Measurements from ENCODE around the gene SEPTIN11. TPM values are rescaled to one million over a fixed set of nuclear protein-coding genes. Genes with fewer than 3 reads are reported as not detected.

Gene SEPTIN11
- total and polyA plus RNA-seq, 2 of the 4 experiments (the other 2 are of a cell fraction), result 267 to 573 TPM

GRCh38 chr4:76950956-76951671 lies 1.6 kb downstream of the SEPTIN11 start:
- H3K4ac ChIP-seq (ENCODE audit: low read depth, low read length), result peak overlapping the region; percentile 80
- peaks cover 15% of the 10 kb centered on the region for H3K9me1 ChIP-seq (ENCODE audit: insufficient read depth, low read length)
- peak; percentile 52 for DNase-seq
- H3K9me3 ChIP-seq (ENCODE audit: control insufficient read depth, insufficient read depth, low read length), result no peaks in the 10 kb centered on the region
- H2AK9ac ChIP-seq (replicated peaks; ENCODE audit: low read depth, low read length, poor library complexity), result peak overlapping the region; percentile 12
- H3K4me2 ChIP-seq (ENCODE audit: low read depth, low read length), result peak overlapping the region; percentile 92
- peak overlapping the region; percentile 90 for H2AFZ ChIP-seq (replicated peaks; ENCODE audit: low read length, poor library complexity)
- peaks cover 0 to 54% of the 10 kb centered on the region in 2 experiments; a peak in 3 of 4 replicates for H3K79me1 ChIP-seq (ENCODE audit: low read depth in 1 of 2, low read length in 2 of 2)
- no peak overlapping the region for H2BK20ac ChIP-seq (ENCODE audit: low read depth, low read length)
- peak overlapping the region; percentile 74 for H3K27ac ChIP-seq (ENCODE audit: insufficient read depth, low read length)
- no peak for TF ChIP-seq MAZ (IDR thresholded peaks at IDR 0.05; ENCODE audit: borderline replicate concordance, low read depth, low read length)
- no peak for TF ChIP-seq NFE2L2 (IDR thresholded peaks at IDR 0.05; ENCODE audit: low read depth, low read length)
- TF ChIP-seq CHD1 (IDR thresholded peaks at IDR 0.05; ENCODE audit: low read depth, low read length), result 0 out of 2 replicates have a peak, but pooled peaks have one; percentile 54
- no peak for TF ChIP-seq POLR2A (IDR thresholded peaks at IDR 0.05; ENCODE audit: low read depth, low read length)
- TF ChIP-seq MXI1 (IDR thresholded peaks at IDR 0.05; ENCODE audit: borderline replicate concordance, low read depth, low read length), result no peak
- no peak for TF ChIP-seq BHLHE40 (IDR thresholded peaks at IDR 0.05; ENCODE audit: low read depth, low read length)
- H2BK120ac ChIP-seq (ENCODE audit: low read depth, low read length), result peak overlapping the region; percentile 58
- POLR2A ChIA-PET (ENCODE audit: unreplicated experiment), result interaction anchor here (0.7 to 1.0 kb wide), 5 partner anchors 37 to 380 kb away, joined by 3 to 11 read pairs (median 3); no protein-coding TSS in a partner anchor
- peak overlapping the region; percentile 90 for H3K14ac ChIP-seq (replicated peaks; ENCODE audit: low read depth, low read length)
- 0 out of 2 replicates have a peak overlapping the region, but pooled peaks have one; percentile 3 for H2AK5ac ChIP-seq (ENCODE audit: low read depth, low read length)
- H4K5ac ChIP-seq (ENCODE audit: low read depth, low read length), result 0 out of 2 replicates have a peak overlapping the region, but pooled peaks have one; percentile 0
- H2BK5ac ChIP-seq (ENCODE audit: low read depth, low read length, poor library complexity, severe bottlenecking), result peak overlapping the region; percentile 51
- peak overlapping the region; percentile 57 for H3K4me3 ChIP-seq (ENCODE audit: insufficient read depth, low read depth, low read length)
- CTCF ChIA-PET, result interaction anchor here (0.7 to 1.6 kb wide), 2 partner anchors 45 to 69 kb away, joined by 4 read pairs; no protein-coding TSS in a partner anchor
- H3K27me3 ChIP-seq (ENCODE audit: control insufficient read depth, insufficient read depth, low read length), result no peaks in the 10 kb centered on the region
- peaks cover 61% of the 10 kb centered on the region for H4K20me1 ChIP-seq (ENCODE audit: insufficient read depth, low read length)
- H4K91ac ChIP-seq (ENCODE audit: insufficient read depth, low read depth, low read length), result peak overlapping the region; percentile 69
- in situ Hi-C loops (cut with MboI; ENCODE audit: low sequenced_read_pairs) (loop anchor here (10.0 kb wide), 1 partner anchor 74 kb away; no protein-coding TSS in a partner anchor), intact Hi-C loops (cut with micrococcal nuclease) (loop anchor here (1.0 to 5.0 kb wide), 6 partner anchors 36 to 252 kb away; partner anchors contain the start of gene CCNG2), dilution Hi-C loops (cut with HindIII; ENCODE audit: low sequenced_read_pairs, unreplicated experiment) (no loop called here)
- H2BK15ac ChIP-seq (ENCODE audit: low read depth, low read length), result peak overlapping the region; percentile 45; the same call in 1 of the 3 replicates
- BruUV-seq (replicated peaks), result no TSS peak
- H3K4me1 ChIP-seq (ENCODE audit: control insufficient read depth, insufficient read depth, low read length), result peaks cover 12% of the 10 kb centered on the region
- peak overlapping the region; percentile 92 for H3K56ac ChIP-seq (ENCODE audit: extremely low read depth, insufficient read depth, low read length)
- 0% methylated on average over 4 of the region's 23 CpGs; no CpG with 5 or more reads in 1 of the 2 experiments for WGBS, 2 experiments (ENCODE audit: extremely low coverage in 2 of 2, insufficient read length in 1 of 2)
- H3K18ac ChIP-seq (ENCODE audit: low read depth, low read length), result peak overlapping the region; percentile 48
- H3K36me3 ChIP-seq (ENCODE audit: control insufficient read depth, insufficient read depth, low read length), result peaks cover 2% of the 10 kb centered on the region
- H4K8ac ChIP-seq (ENCODE audit: low read depth in 2 of 2, low read length in 2 of 2), result peak overlapping the region; percentile 30 to 73; a peak in 3 of 4 replicates
- H3K23ac ChIP-seq (ENCODE audit: low read depth, low read length), result peak overlapping the region; percentile 95
- peak overlapping the region; percentile 90 for H3K9ac ChIP-seq (ENCODE audit: low read depth, low read length)
- no peak for ATAC-seq (ENCODE audit: low read depth)

Data from IMR-90 (cell line).